ENCODE measurements around the gene CITED2.

CITED2 gene

GRCh38 chr6:139381216-139381865 lies 6.9 kb upstream of the CITED2 start:
- no peak for DNase-seq (ENCODE audit: low read depth in 2 of 2)

GRCh38 chr6:139380611-139381010 lies 6.2 kb upstream of the CITED2 start:
- no peak for DNase-seq (ENCODE audit: low read depth in 2 of 2)

- no peak for DNase-seq (ENCODE audit: low read depth in 2 of 2)
Observed at GRCh38 chr6:139380168-139380567, 5.7 kb upstream of the CITED2 start.

- no peak for DNase-seq (ENCODE audit: low read depth in 2 of 2)
Observed at GRCh38 chr6:139378882-139379341, 4.5 kb upstream of the CITED2 start.

- no peak for DNase-seq (ENCODE audit: low read depth in 2 of 2)
Observed at GRCh38 chr6:139378226-139378625, 3.8 kb upstream of the CITED2 start.

- no peak for DNase-seq (ENCODE audit: low read depth in 2 of 2)
Observed at GRCh38 chr6:139376604-139377218, 2.3 kb upstream of the CITED2 start.

- no peak for DNase-seq (ENCODE audit: low read depth in 2 of 2)
Observed at GRCh38 chr6:139376017-139376330, 1.5 kb upstream of the CITED2 start.

- peak; percentile 62 to 63 for DNase-seq (ENCODE audit: low read depth in 2 of 2)
Observed at GRCh38 chr6:139375226-139376016, 973 bp upstream of the CITED2 start.

- no peak for DNase-seq (ENCODE audit: low read depth in 2 of 2)
Observed at GRCh38 chr6:139373928-139374356, 506 bp downstream of the CITED2 start.

- DNase-seq (ENCODE audit: low read depth in 2 of 2), result peak; percentile 44 to 45
Observed at GRCh38 chr6:139373154-139373927, 1.1 kb downstream of the CITED2 start.

GRCh38 chr6:139372326-139373153 lies 1.9 kb downstream of the CITED2 start:
- DNase-seq (ENCODE audit: low read depth in 2 of 2), result no peak

GRCh38 chr6:139371421-139372203 lies 2.8 kb downstream of the CITED2 start:
- DNase-seq (ENCODE audit: low read depth in 2 of 2), result no peak

GRCh38 chr6:139370999-139371345 lies 3.5 kb downstream of the CITED2 start:
- DNase-seq (ENCODE audit: low read depth in 2 of 2), result no peak

GRCh38 chr6:139370283-139370998 lies 4.0 kb downstream of the CITED2 start:
- DNase-seq (ENCODE audit: low read depth in 2 of 2), result no peak

GRCh38 chr6:139369568-139370282 lies 4.7 kb downstream of the CITED2 start:
- no peak for DNase-seq (ENCODE audit: low read depth in 2 of 2)

- no peak for DNase-seq (ENCODE audit: low read depth in 2 of 2)
Observed at GRCh38 chr6:139369068-139369467, 5.4 kb downstream of the CITED2 start.

- no peak for DNase-seq (ENCODE audit: low read depth in 2 of 2)
Observed at GRCh38 chr6:139368661-139369060, 5.8 kb downstream of the CITED2 start.

GRCh38 chr6:139367810-139368351 lies 6.6 kb downstream of the CITED2 start:
- DNase-seq (ENCODE audit: low read depth in 2 of 2), result no peak

GRCh38 chr6:139364982-139365379 lies 9.5 kb downstream of the CITED2 start:
- DNase-seq (ENCODE audit: low read depth in 2 of 2), result no peak
